ENCODE results near the gene TSPO2. TPM values are rescaled to one million over a fixed set of nuclear protein-coding genes. Genes with fewer than 3 reads are reported as not detected.

The TSPO2 gene
- total RNA-seq, 2 donors from 2014 or later: not detected

GRCh38 chr6:41079080-41079479, 36.8 kb downstream of the TSPO2 start:
- H3K36me3 ChIP-seq: peaks cover 26% of the 10 kb centered on the region
- H3K27me3 ChIP-seq: no peaks in the 10 kb centered on the region
- no peak overlapping the region for H3K27ac ChIP-seq
- no peak for TF ChIP-seq CTCF (IDR thresholded peaks at IDR 0.05)
- DNase-seq (ENCODE audit: low spot score): no peak
- H3K4me3 ChIP-seq: no peak overlapping the region
- peaks cover 0 to 25% of the 10 kb centered on the region in 2 donors for H3K4me1 ChIP-seq
- no peaks in the 10 kb centered on the region for H3K9me3 ChIP-seq

GRCh38 chr6:41080621-41081020, 38.4 kb downstream of the TSPO2 start:
- peaks cover 0 to 11% of the 10 kb centered on the region in 2 donors for H3K4me1 ChIP-seq
- H3K27me3 ChIP-seq: no peaks in the 10 kb centered on the region
- DNase-seq (ENCODE audit: low spot score): no peak
- H3K36me3 ChIP-seq: peaks cover 42% of the 10 kb centered on the region
- H3K4me3 ChIP-seq: no peak overlapping the region
- H3K9me3 ChIP-seq: no peaks in the 10 kb centered on the region
- H3K27ac ChIP-seq: no peak overlapping the region
- TF ChIP-seq CTCF (IDR thresholded peaks at IDR 0.05): no peak

GRCh38 chr6:41083072-41083471, 40.8 kb downstream of the TSPO2 start:
- no peak for DNase-seq (ENCODE audit: low spot score)
- no peak for TF ChIP-seq CTCF (IDR thresholded peaks at IDR 0.05)
- peaks cover 55% of the 10 kb centered on the region for H3K36me3 ChIP-seq

DNA sequence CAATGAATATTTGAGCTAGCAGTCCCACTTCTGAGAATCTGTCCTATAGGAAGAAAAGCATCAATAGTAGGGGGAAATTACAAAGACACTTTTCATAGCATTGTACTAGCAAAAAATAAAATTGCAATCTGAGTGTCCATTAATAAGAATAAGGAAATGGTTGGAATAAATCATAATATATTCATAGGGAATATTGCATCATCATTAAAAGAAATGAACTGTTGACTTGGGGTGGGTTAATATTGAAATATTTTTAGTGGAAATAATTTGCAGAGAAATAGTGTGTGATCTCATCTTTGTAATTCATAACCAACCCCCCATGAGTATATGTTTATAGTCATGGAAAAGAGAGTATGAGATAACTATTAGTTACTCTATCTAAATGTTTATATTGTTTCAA, 42.9 kb downstream of the TSPO2 start:
- Histone ChIP-seq H3K27ac (no peak overlapping the region), H3K4me1 (no peaks in the 10 kb centered on the region), H3K4me3 (no peak overlapping the region), H3K36me3 (peaks cover 54% of the 10 kb centered on the region), H3K9me3 (no peaks in the 10 kb centered on the region), H3K27me3 (no peaks in the 10 kb centered on the region)
- no peak for DNase-seq (ENCODE audit: low spot score)
- no peak for TF ChIP-seq CTCF (IDR thresholded peaks at IDR 0.05)

More at GRCh38 chr6:41083072-41083471, 40.8 kb downstream of the TSPO2 start:
- no peaks in the 10 kb centered on the region for H3K9me3 ChIP-seq
- H3K4me1 ChIP-seq: no peaks in the 10 kb centered on the region
- H3K4me3 ChIP-seq: no peak overlapping the region
- H3K27ac ChIP-seq: no peak overlapping the region
- H3K27me3 ChIP-seq: no peaks in the 10 kb centered on the region

DNA sequence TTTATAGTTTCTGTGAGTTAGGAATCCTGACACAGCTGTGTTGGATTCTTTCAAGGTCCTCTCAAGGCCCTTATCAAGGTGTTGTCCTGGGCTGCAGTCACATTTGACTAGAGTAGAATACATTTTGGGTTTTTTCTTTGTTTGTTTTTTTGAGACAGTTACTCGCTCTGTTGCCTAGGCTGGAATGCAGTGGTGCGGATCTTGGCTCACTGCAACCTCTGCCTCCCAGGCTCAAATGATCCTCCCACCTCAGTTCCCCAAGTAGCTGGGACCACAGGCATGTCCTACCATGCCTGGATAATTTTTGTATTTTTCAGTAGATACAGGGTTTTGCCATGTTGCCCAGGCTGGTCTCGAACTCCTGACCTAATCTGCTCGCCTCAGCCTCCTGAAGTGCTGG, 46.2 kb downstream of the TSPO2 start:
- DNase-seq (ENCODE audit: low spot score): no peak
- Histone ChIP-seq H3K9me3 (no peaks in the 10 kb centered on the region), H3K27ac (no peak overlapping the region), H3K4me3 (no peak overlapping the region), H3K36me3 (peaks cover 75% of the 10 kb centered on the region), H3K27me3 (no peaks in the 10 kb centered on the region), H3K4me1 (no peaks in the 10 kb centered on the region)
- TF ChIP-seq CTCF (IDR thresholded peaks at IDR 0.05): no peak

Data from right atrium auricular region (tissue), 2 donors.